GM12878 (cell line): ENCODE data around the gene TUT4. TPM values are rescaled to one million over a fixed set of nuclear protein-coding genes. Genes with fewer than 3 reads are reported as not detected.

Experiments
- ATAC-seq: fragments of 200-7000 bp; cut with Tn5 transposase; 3 replicates; pipeline ENCODE4 v1.9.1; 2020; ENCODE audit warnings: mild to moderate bottlenecking, moderate library complexity
- BruUV-seq: library from RNA; stranded (reverse); fragments of 400-500 nt; replicated peaks from 2 replicates; lab custom pipeline; 2021; lab: Mats Ljungman, UMichigan
- CTCF ChIA-PET: fragments of 300-600 bp; sonication (Branson Sonifier 250); formaldehyde crosslinking; extraction: SDS; loops from one replicate; lab custom pipeline; 2021; ENCODE audit warnings: inconsistent platforms; lab: Yijun Ruan, JAX
- POLR2A ChIA-PET: fragments of 350-600 bp; formaldehyde crosslinking; extraction: SDS; loops from one replicate; lab custom pipeline; 2021; ENCODE audit warnings: inconsistent platforms; lab: Charles Lee
- RAD21 ChIA-PET: fragments of 300-600 bp; sonication (Branson Sonifier 250); formaldehyde crosslinking; loops from one replicate; lab custom pipeline; 2023; ENCODE audit warnings: antibody characterized with exemption; ENCODE audit not compliant: unreplicated experiment; lab: Charles Lee
- SMC1A ChIA-PET: fragments of 300-600 bp; sonication (Branson Sonifier 250); formaldehyde crosslinking; loops from one replicate; lab custom pipeline; 2023; ENCODE audit not compliant: unreplicated experiment, uncharacterized antibody; lab: Charles Lee
- DNase-seq: peaks from one replicate; pipeline ENCODE4 v3.0.0-alpha.2; 2011; ENCODE audit warnings: low read depth, low spot score
- FAIRE-seq: peaks from 3 replicates; lab custom pipeline; 2011; peaks lifted over from hg19 to GRCh38; lab: Jason Lieb, UNC
- H2AFZ ChIP-seq: 2 replicates; pipeline ENCODE4 v1.6.0; 2011; ENCODE audit warnings: low read depth, low read length, control low read depth; ENCODE audit not compliant: control insufficient read depth
- H3K27ac ChIP-seq: 2 replicates; pipeline ENCODE4 v1.5.1; 2011; ENCODE audit warnings: control low read depth; ENCODE audit not compliant: control insufficient read depth, insufficient read depth
- H3K27me3 ChIP-seq, 2 experiments: replicated peaks in 1 of 2; 2 replicates each; pipeline versions ENCODE4 v1.6.0 to v1.6.1; 2011; ENCODE audit warnings: low read length in 1 of 2; ENCODE audit not compliant: control insufficient read depth in 2 of 2, insufficient read depth in 2 of 2
- H3K36me3 ChIP-seq, 2 experiments: 2 replicates each; pipeline ENCODE4 v1.5.1; 2011; ENCODE audit warnings: low read length in 1 of 2; ENCODE audit not compliant: control insufficient read depth in 2 of 2, insufficient read depth in 2 of 2
- H3K4me1 ChIP-seq: 2 replicates; pipeline ENCODE4 v1.6.1; 2011; ENCODE audit warnings: mild to moderate bottlenecking, low read length, moderate library complexity, mixed read lengths; ENCODE audit not compliant: control insufficient read depth, insufficient read depth
- H3K4me2 ChIP-seq: 2 replicates; pipeline ENCODE4 v1.6.0; 2011; ENCODE audit warnings: control low read depth; ENCODE audit not compliant: control insufficient read depth, insufficient read depth
- H3K4me3 ChIP-seq: fragments of 200-600 bp; sonication (generic); 2 replicates; pipeline ENCODE4 v1.5.1; 2016
- H3K79me2 ChIP-seq: 2 replicates; pipeline ENCODE4 v1.6.0; 2011; ENCODE audit warnings: low read length; ENCODE audit not compliant: control insufficient read depth, insufficient read depth
- H3K9ac ChIP-seq: 2 replicates; pipeline ENCODE4 v1.8.0; 2011; ENCODE audit warnings: low read length, control low read depth, mixed read lengths; ENCODE audit not compliant: control insufficient read depth, insufficient read depth
- H3K9me3 ChIP-seq: replicated peaks from 3 replicates; pipeline ENCODE4 v1.5.1; 2011; ENCODE audit warnings: mild to moderate bottlenecking, low read length; ENCODE audit not compliant: control insufficient read depth, insufficient read depth
- H4K20me1 ChIP-seq: 2 replicates; pipeline ENCODE4 v1.6.0; 2011; ENCODE audit not compliant: control insufficient read depth, insufficient read depth
- BACH1 ChIP-seq: fragments of 450-650 bp; IDR thresholded peaks from 2 replicates; pipeline ENCODE4 v1.6.1; 2017; ENCODE audit warnings: mild to moderate bottlenecking, borderline replicate concordance
- EP300 ChIP-seq, 2 experiments: fragments of 150-350 bp in 1 of 2; IDR thresholded peaks; 2 replicates each; pipeline ENCODE4 v1.6.1; 2011 to 2012; ENCODE audit warnings: low read depth in 2 of 2, low read length in 2 of 2, borderline replicate concordance in 1 of 2, improper control_type of control experiment in 1 of 2, inconsistent platforms in 1 of 2; ENCODE audit not compliant: control insufficient read depth in 1 of 2
- ESRRA ChIP-seq: IDR thresholded peaks from 2 replicates; pipeline ENCODE4 v1.6.1; 2012; ENCODE audit warnings: mild to moderate bottlenecking, low read length, improper control_type of control experiment
- IKZF1 ChIP-seq: fragments of 450-650 bp; conservative IDR thresholded peaks from 2 replicates; pipeline ENCODE4 v1.6.1; 2017; ENCODE audit warnings: antibody characterized with exemption, mild to moderate bottlenecking
- KDM1A ChIP-seq: fragments of 200-600 bp; sonication (generic); IDR thresholded peaks from 2 replicates; pipeline ENCODE4 v1.6.1; 2016; ENCODE audit warnings: borderline replicate concordance
- NR2C2 ChIP-seq: IDR thresholded peaks from 2 replicates; pipeline ENCODE4 v1.6.1; 2011; ENCODE audit warnings: borderline replicate concordance, low read depth; ENCODE audit not compliant: control insufficient read depth, insufficient read length
- PBX3 ChIP-seq: IDR thresholded peaks from 2 replicates; pipeline ENCODE4 v1.6.1; 2011; ENCODE audit warnings: mild to moderate bottlenecking, low read depth, low read length, moderate library complexity; ENCODE audit not compliant: insufficient replicate concordance
- SIX5 ChIP-seq: IDR thresholded peaks from 2 replicates; pipeline ENCODE4 v1.6.1; 2011; ENCODE audit warnings: mild to moderate bottlenecking, low read depth, low read length, moderate library complexity; ENCODE audit not compliant: severe bottlenecking
- TCF7 ChIP-seq: IDR thresholded peaks from 2 replicates; pipeline ENCODE4 v1.6.1; 2014; ENCODE audit warnings: antibody characterized with exemption, borderline replicate concordance
- WGBS: methylation state at CpG from one replicate; pipeline ENCODE4 v1.1.6; 2016; ENCODE audit warnings: low lambda C conversion rate; ENCODE audit not compliant: insufficient replicate concordance, insufficient coverage; ENCODE audit errors: missing lambda C conversion rate; 5-methylcytosine and 5-hydroxymethylcytosine counted together
- in situ Hi-C: fragments of 300-500 bp; cut with MboI; formaldehyde crosslinking; loops from 9 replicates; pipeline ENCODE4 v1.14.3; 2018; ENCODE audit warnings: mixed read lengths
- intact Hi-C: fragments of 100-400 bp; cut with micrococcal nuclease; formaldehyde crosslinking; loops from one replicate; pipeline ENCODE4 v1.14.2; 2022; ENCODE audit not compliant: unreplicated experiment
- polyA plus RNA-seq, 11 experiments: library from polyadenylated mRNA; depleted of rRNA in 4 of 11; unstranded in 6 of 11; stranded (reverse) in 5 of 11; fragments of >200 nt; fragmentation: Nextera tagmentation in 4 of 11; fragmentation: Illumina TruSeq in 1 of 11; extraction: Ambion mirVana in 4 of 11; extraction: Trizol in 1 of 11; gene quantifications; 1 replicate in 1 of 11; 2 replicates in 10 of 11; pipeline versions ENCODE4 v1.2.1 to v1.2.3, GENCODE V29; 2011 to 2016; ENCODE audit warnings: inconsistent platforms in 2 of 11, missing spikeins in 2 of 11, low read depth in 1 of 11
- total RNA-seq, 4 experiments: library from RNA; depleted of rRNA in 3 of 4; stranded (reverse); fragments of >200 nt in 3 of 4; fragmentation: Illumina TruSeq in 1 of 4; extraction: Trizol in 1 of 4; gene quantifications; 2 replicates each; pipeline versions ENCODE4 v1.2.1 to v1.2.3, GENCODE V29; 2013 to 2021

Gene TUT4
- total and polyA plus RNA-seq, 10 of the 15 experiments (the other 5 are each of a cell fraction or from before 2014, with no cell fraction given), result 9.4 to 40.7 (median 27.6) TPM

DNA sequence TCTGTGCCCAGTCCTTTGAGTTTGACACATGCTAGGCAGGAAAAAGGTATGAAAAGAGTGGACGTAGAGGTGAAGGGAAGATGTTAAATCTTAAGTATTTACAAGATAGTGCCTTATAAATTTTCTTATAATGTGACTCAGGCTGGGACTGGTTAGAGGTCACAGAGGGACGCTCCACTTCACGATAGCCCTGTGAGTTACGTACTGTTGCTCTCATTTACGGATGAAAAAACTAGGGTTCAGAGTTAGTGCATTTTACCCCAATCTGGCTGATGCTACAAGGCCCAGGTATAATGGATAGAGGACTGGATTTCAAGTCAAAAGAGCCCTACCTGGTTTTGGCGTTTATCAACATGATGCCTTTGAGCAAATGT is 1.4 kb upstream of the TUT4 start:
- FAIRE-seq, result no peak
- WGBS, result 80% methylated on average over 6 of the region's 6 CpGs

More for the DNA sequence above, 1.4 kb upstream of the TUT4 start:
- peak overlapping the region; percentile 82; the same call in 1 of the 2 replicates for H3K9ac ChIP-seq
- H2AFZ ChIP-seq, result peak overlapping the region; percentile 94; the same call in 1 of the 2 replicates
- peaks cover 32% of the 10 kb centered on the region for H3K79me2 ChIP-seq
- H3K4me1 ChIP-seq, result peaks cover 4% of the 10 kb centered on the region
- H3K27ac ChIP-seq, result no peak overlapping the region
- H3K9me3 ChIP-seq, result no peaks in the 10 kb centered on the region; the same call in 2 of the 3 replicates
- ChIA-PET RAD21 (interaction anchor here (1.2 to 2.1 kb wide), 4 partner anchors 22 to 131 kb away, joined by 3 to 19 read pairs (median 4); no protein-coding TSS in a partner anchor), CTCF (interaction anchor here (0.7 to 1.9 kb wide), 2 partner anchors 81 to 149 kb away, joined by 3 to 6 read pairs; no protein-coding TSS in a partner anchor), POLR2A (interaction anchor here (0.6 to 1.5 kb wide), 2 partner anchors 84 to 160 kb away, joined by 5 to 6 read pairs; no protein-coding TSS in a partner anchor), SMC1A (interaction anchor here (1.3 kb wide), 2 partner anchors 25 to 47 kb away, joined by 3 to 4 read pairs; no protein-coding TSS in a partner anchor)
- ATAC-seq (no peak), DNase-seq (no peak)
- H3K36me3 ChIP-seq, result no peaks in the 10 kb centered on the region
- intact Hi-C loops, result loop anchor here (10.0 kb wide), 1 partner anchor 131 kb away; no protein-coding TSS in a partner anchor
- TF ChIP-seq BACH1, result no peak
- TF ChIP-seq KDM1A, result no peak
- no peak for TF ChIP-seq NR2C2
- no peak for TF ChIP-seq IKZF1
- no peak for TF ChIP-seq TCF7
- TF ChIP-seq EP300 (IDR thresholded peaks at IDR 0.05; ENCODE audit: borderline replicate concordance in 1 of 2, control insufficient read depth in 1 of 2, low read depth in 2 of 2, low read length in 2 of 2), result no peak
- TF ChIP-seq SIX5, result no peak
- no peak for TF ChIP-seq PBX3
- TF ChIP-seq ESRRA, result no peak
- peak overlapping the region; percentile 96 for H3K4me2 ChIP-seq
- H3K27me3 ChIP-seq, result 0 out of 4 replicates have a peak, but pooled peaks cover 0 to 6% of the 10 kb centered on the region in 2 experiments
- TSS peak; percentile 64 for BruUV-seq
- in situ Hi-C loops, result no loop called here
- no peaks in the 10 kb centered on the region for H4K20me1 ChIP-seq
- peak overlapping the region; percentile 81; the same call in 1 of the 2 replicates for H3K4me3 ChIP-seq
